BE2C (cell line): ENCODE results near the gene UGT2A1. TPM values are rescaled to one million over a fixed set of nuclear protein-coding genes. Genes with fewer than 3 reads are reported as not detected.
A peak's percentile ranks its signal among the peaks of the same experiment; 100 is the strongest.

Experiments
- DNase-seq: peaks from one replicate; pipeline ENCODE4 v3.0.0-alpha.2; 2020
- H3K27me3 ChIP-seq: fragments of 250-450 bp; sonication (Bioruptor Pico); 2 replicates; pipeline ENCODE4 v1.5.1; 2020; ENCODE audit warnings: mild to moderate bottlenecking
- H3K36me3 ChIP-seq: fragments of 250-450 bp; sonication (Bioruptor Pico); 2 replicates; pipeline ENCODE4 v1.5.1; 2020; ENCODE audit warnings: mild to moderate bottlenecking
- H3K4me1 ChIP-seq: fragments of 250-450 bp; sonication (Bioruptor Pico); 2 replicates; pipeline ENCODE4 v1.5.1; 2020
- H3K4me3 ChIP-seq: 2 replicates; pipeline ENCODE4 v1.5.1; 2011; ENCODE audit warnings: low read depth, low read length
- H3K9me3 ChIP-seq: fragments of 250-450 bp; sonication (Bioruptor Pico); 2 replicates; pipeline ENCODE4 v1.5.1; 2020
- CTCF ChIP-seq: IDR thresholded peaks from 2 replicates; pipeline ENCODE4 v1.5.1; 2012; ENCODE audit warnings: mild to moderate bottlenecking, low read depth, low read length
- polyA plus RNA-seq: library from polyadenylated mRNA; unstranded; fragments of >200 nt; gene quantifications from one replicate; pipeline ENCODE4 v1.2.1, GENCODE V29; 2012; ENCODE audit warnings: low read depth, missing spikeins; ENCODE audit not compliant: insufficient read length, insufficient read depth

The UGT2A1 gene
- not detected for polyA plus RNA-seq

DNA sequence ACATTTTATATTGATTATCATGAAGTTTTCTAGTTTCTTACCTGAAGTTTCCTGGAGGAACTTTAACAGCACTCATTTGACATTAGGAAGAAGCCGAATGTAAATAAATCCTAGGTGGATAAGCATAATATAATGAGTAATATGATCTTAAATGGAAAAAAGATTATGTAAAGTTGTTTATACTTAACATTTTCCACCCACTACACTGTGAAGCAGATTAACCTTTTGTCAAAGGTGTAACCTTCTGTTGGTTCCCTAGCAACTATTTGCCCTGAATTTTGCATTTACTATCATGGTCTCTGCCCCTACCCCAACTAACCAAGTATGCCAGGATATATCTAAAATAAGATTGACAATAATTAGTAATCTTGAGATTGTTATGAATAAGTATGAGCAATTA is at the start of gene UGT2A1:
Gene UGT2A1, minus strand, starts transcription at position 101 of the 400 bp plus-strand sequence. CDS start 5,603 bp downstream, outside the sequence.
- no peak for TF ChIP-seq CTCF
- H3K27me3 ChIP-seq = no peaks in the 10 kb centered on the region
- no peaks in the 10 kb centered on the region for H3K9me3 ChIP-seq
- H3K4me3 ChIP-seq = no peak within 1 kb of the TSS
- no peak for DNase-seq
- no peaks in the 10 kb centered on the region for H3K36me3 ChIP-seq
- H3K4me1 ChIP-seq = peaks cover 13% of the 10 kb centered on the region

GRCh38 chr4:69702201-69702600 is 49.2 kb upstream of the UGT2A1 start:
- no peak for TF ChIP-seq CTCF
- no peak overlapping the region for H3K4me3 ChIP-seq
- H3K36me3 ChIP-seq = no peaks in the 10 kb centered on the region

DNA sequence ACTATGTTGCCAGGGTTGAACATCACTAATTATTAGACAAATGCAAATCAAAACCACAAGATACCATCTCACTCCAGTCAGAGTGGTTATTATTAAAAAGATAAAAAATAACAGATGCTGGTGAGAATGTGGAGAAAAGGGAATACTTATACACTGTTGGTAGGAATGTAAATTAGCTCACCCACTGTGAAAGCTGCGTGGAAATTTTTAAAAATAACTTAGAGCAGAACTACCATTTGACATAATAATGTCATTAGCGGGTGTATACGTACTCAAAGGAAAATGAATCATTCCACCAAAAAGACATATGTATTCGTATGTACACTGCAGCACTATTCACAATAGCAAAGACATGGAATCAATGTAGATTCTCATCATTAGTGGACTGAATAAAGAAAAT is 48.6 kb upstream of the UGT2A1 start:
- H3K4me1 ChIP-seq = no peaks in the 10 kb centered on the region
- no peak for TF ChIP-seq CTCF
- no peak for DNase-seq
- H3K27me3 ChIP-seq = no peaks in the 10 kb centered on the region
- no peaks in the 10 kb centered on the region for H3K36me3 ChIP-seq
- H3K9me3 ChIP-seq = no peaks in the 10 kb centered on the region
- no peak overlapping the region for H3K4me3 ChIP-seq

More at GRCh38 chr4:69702201-69702600, 49.2 kb upstream of the UGT2A1 start:
- Histone ChIP-seq H3K27me3 (no peaks in the 10 kb centered on the region), H3K4me1 (no peaks in the 10 kb centered on the region), H3K9me3 (no peaks in the 10 kb centered on the region)
- DNase-seq = no peak

DNA sequence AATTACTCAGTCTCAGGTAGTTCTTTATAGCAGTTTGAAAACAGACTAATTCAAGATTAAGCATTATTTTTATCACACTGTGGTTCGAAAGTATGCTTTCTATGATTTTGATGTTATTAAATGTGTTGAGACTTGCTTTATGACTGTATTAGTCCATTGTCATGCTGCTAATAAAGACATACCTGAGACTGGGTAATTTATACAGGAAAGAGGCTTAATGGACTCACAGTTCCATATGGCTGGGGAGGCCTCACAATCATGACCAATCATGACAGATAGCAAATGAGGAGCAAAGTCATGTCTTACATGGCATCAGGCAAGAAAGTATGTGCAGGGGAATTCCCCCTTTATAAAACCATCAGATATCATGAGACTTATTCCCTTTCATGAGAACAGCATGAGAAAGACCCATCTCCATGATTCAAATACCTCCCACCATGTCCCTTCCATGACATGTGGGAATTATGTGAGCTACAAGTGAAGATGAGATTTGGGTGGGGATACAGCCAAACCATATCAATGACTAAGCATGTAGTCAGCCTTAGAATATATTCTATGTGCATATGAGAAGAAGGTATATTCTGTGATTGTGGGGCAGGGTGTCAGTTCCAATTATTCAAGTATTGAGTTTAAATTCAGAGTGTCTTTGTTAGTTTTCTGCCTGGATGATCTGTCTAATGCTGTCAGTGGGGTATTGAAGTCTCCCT is 44.6 kb upstream of the UGT2A1 start:
- H3K36me3 ChIP-seq = no peaks in the 10 kb centered on the region
- no peak overlapping the region for H3K4me3 ChIP-seq
- H3K9me3 ChIP-seq = no peaks in the 10 kb centered on the region
- no peaks in the 10 kb centered on the region for H3K4me1 ChIP-seq
- no peak for TF ChIP-seq CTCF
- no peak for DNase-seq
- H3K27me3 ChIP-seq = no peaks in the 10 kb centered on the region

DNA sequence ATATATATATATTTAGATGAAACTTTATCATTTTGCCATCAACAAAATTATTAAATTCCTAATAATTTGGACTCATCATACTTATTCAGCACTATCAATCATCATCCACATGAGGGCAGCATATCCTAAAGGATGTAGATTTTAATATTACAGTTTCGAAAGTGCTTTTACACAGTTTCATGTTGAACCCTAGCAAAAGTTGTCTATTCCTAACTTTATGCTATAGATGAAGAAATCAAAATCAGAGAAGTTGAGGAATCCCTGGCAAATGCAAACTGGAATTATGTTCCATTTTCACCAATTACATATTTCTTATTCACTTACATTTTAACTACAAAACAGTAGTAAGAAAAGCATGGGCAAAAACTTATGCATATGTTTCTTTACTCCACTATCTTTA is 36.6 kb upstream of the UGT2A1 start:
- no peaks in the 10 kb centered on the region for H3K4me1 ChIP-seq
- no peak for DNase-seq
- H3K27me3 ChIP-seq = 0 out of 2 replicates have a peak, but pooled peaks cover 3% of the 10 kb centered on the region
- H3K4me3 ChIP-seq = no peak overlapping the region
- H3K36me3 ChIP-seq = no peaks in the 10 kb centered on the region
- no peaks in the 10 kb centered on the region for H3K9me3 ChIP-seq
- peak; percentile 50 for TF ChIP-seq CTCF

DNA sequence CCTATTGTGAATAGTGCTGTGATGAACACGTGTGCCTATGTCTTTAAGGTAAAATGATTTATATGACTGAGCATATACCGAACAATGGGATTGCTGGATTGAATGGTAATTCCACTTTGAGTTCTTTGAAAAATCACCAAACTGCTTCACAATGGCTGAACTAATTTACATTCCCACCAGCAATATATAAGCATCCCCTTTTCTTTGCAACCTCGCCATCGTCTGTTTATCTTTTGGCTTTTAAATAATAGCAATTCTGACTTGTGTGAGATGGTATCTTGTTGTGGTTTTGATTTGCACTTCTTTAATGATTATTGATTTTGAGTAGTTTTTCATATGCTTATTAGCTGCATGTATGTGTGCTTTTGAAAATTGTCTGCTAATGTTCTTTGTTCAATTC is 31.8 kb upstream of the UGT2A1 start:
- no peak for DNase-seq
- Histone ChIP-seq H3K36me3 (no peaks in the 10 kb centered on the region), H3K4me1 (no peaks in the 10 kb centered on the region), H3K9me3 (no peaks in the 10 kb centered on the region), H3K4me3 (no peak overlapping the region), H3K27me3 (0 out of 2 replicates have a peak, but pooled peaks cover 3% of the 10 kb centered on the region)
- TF ChIP-seq CTCF = no peak
